Neural cell (in vitro differentiated cells): ENCODE measurements around the gene GNAT3. TPM values are rescaled to one million over a fixed set of nuclear protein-coding genes. Genes with fewer than 3 reads are reported as not detected.

ENCODE experiments used
- H2AFZ ChIP-seq: fragments of 200-600, 300-800 bp; sonication (generic), shearing (Covaris generic); 2 replicates; pipeline ENCODE4 v1.6.0; 2014; ENCODE audit warnings: low read depth, mild to moderate bottlenecking, antibody characterized with exemption, low read length, moderate library complexity
- H3F3A ChIP-seq: fragments of 200-600 bp; shearing (Covaris generic); 2 replicates; pipeline ENCODE4 v1.6.1; 2016; ENCODE audit warnings: mild to moderate bottlenecking, moderate library complexity, mixed read lengths, antibody characterized with exemption, low read length; ENCODE audit not compliant: insufficient read depth, poor library complexity, severe bottlenecking
- H3K27ac ChIP-seq: fragments of 200-600, 300-800 bp; sonication (generic), shearing (Covaris generic); 2 replicates; pipeline ENCODE4 v1.5.1; 2014; ENCODE audit warnings: mild to moderate bottlenecking, low read length, moderate library complexity
- H3K27me3 ChIP-seq: fragments of 300-800, 200-600 bp; sonication (generic), shearing (Covaris generic); 2 replicates; pipeline ENCODE4 v1.6.0; 2014; ENCODE audit warnings: mild to moderate bottlenecking, low read depth, low read length, moderate library complexity; ENCODE audit not compliant: insufficient read depth
- H3K36me3 ChIP-seq: fragments of 300-800, 200-600 bp; sonication (generic), shearing (Covaris generic); 2 replicates; pipeline ENCODE4 v1.5.1; 2014; ENCODE audit warnings: mild to moderate bottlenecking, antibody characterized with exemption, low read length, moderate library complexity; ENCODE audit not compliant: insufficient read depth
- H3K4me2 ChIP-seq: fragments of 300-800, 200-600 bp; sonication (generic), shearing (Covaris generic); 2 replicates; pipeline ENCODE4 v1.6.0; 2014; ENCODE audit warnings: mild to moderate bottlenecking, low read length
- H3K4me3 ChIP-seq: fragments of 300-800, 200-600 bp; sonication (generic), shearing (Covaris generic); 2 replicates; pipeline ENCODE4 v1.5.1; 2014; ENCODE audit warnings: mild to moderate bottlenecking, low read length, moderate library complexity
- H3K79me2 ChIP-seq: fragments of 200-600 bp; shearing (Covaris generic); replicated peaks from 2 replicates; pipeline ENCODE4 v1.6.0; 2014; ENCODE audit warnings: mild to moderate bottlenecking, low read length, moderate library complexity; ENCODE audit not compliant: insufficient read depth
- H3K9ac ChIP-seq: fragments of 300-800, 200-600 bp; sonication (generic), shearing (Covaris generic); 2 replicates; pipeline ENCODE4 v1.6.1; 2016; ENCODE audit warnings: mild to moderate bottlenecking, low read length, mixed read lengths
- H3K9me2 ChIP-seq: fragments of 200-600 bp; shearing (Covaris generic); 2 replicates; pipeline ENCODE4 v1.6.1; 2016; ENCODE audit warnings: mild to moderate bottlenecking, low read length, mixed read lengths; ENCODE audit not compliant: insufficient read depth
- H3K9me3 ChIP-seq: fragments of 200-600, 300-800 bp; sonication (generic), shearing (Covaris generic); 2 replicates; pipeline ENCODE4 v1.6.1; 2016; ENCODE audit warnings: mild to moderate bottlenecking, mixed run types, low read length, moderate library complexity, mixed read lengths
- H4K20me1 ChIP-seq: fragments of 200-600 bp; shearing (Covaris generic); 2 replicates; pipeline ENCODE4 v1.6.1; 2016; ENCODE audit warnings: mild to moderate bottlenecking, mixed run types; ENCODE audit not compliant: insufficient read depth
- CTCF ChIP-seq: fragments of 450-650 bp; IDR thresholded peaks from 2 replicates; pipeline ENCODE4 v1.5.1; 2014; ENCODE audit warnings: antibody characterized with exemption, mild to moderate bottlenecking, moderate library complexity; ENCODE audit not compliant: poor library complexity, severe bottlenecking
- EP300 ChIP-seq: fragments of 450-650 bp; conservative IDR thresholded peaks from 2 replicates; pipeline ENCODE4 v1.6.1; 2014; ENCODE audit warnings: antibody characterized with exemption, mild to moderate bottlenecking, moderate library complexity; ENCODE audit not compliant: poor library complexity, severe bottlenecking
- EZH2 ChIP-seq: fragments of 200-600, 300-800 bp; shearing (Covaris generic), sonication (generic); IDR thresholded peaks from 2 replicates; pipeline ENCODE4 v1.6.1; 2014; ENCODE audit warnings: antibody characterized with exemption, low read length, borderline replicate concordance, mild to moderate bottlenecking; ENCODE audit not compliant: insufficient read depth, poor library complexity, severe bottlenecking
- MXI1 ChIP-seq: fragments of 450-650 bp; conservative IDR thresholded peaks from 2 replicates; pipeline ENCODE4 v1.6.1; 2014; ENCODE audit warnings: antibody characterized with exemption, mild to moderate bottlenecking; ENCODE audit not compliant: poor library complexity, severe bottlenecking
- POLR2AphosphoS5 ChIP-seq: IDR thresholded peaks from 2 replicates; pipeline ENCODE4 v1.6.1; 2012
- RAD21 ChIP-seq: fragments of 450-650 bp; conservative IDR thresholded peaks from 2 replicates; pipeline ENCODE4 v1.6.1; 2014; ENCODE audit warnings: antibody characterized with exemption, mild to moderate bottlenecking, moderate library complexity
- SMC3 ChIP-seq: fragments of 450-650 bp; conservative IDR thresholded peaks from 2 replicates; pipeline ENCODE4 v1.6.1; 2014; ENCODE audit warnings: antibody characterized with exemption, mild to moderate bottlenecking, moderate library complexity; ENCODE audit not compliant: poor library complexity
- TAF1 ChIP-seq: IDR thresholded peaks from 2 replicates; pipeline ENCODE4 v1.6.1; 2012; ENCODE audit warnings: low read depth
- polyA plus RNA-seq: library from polyadenylated mRNA; depleted of rRNA; stranded (reverse); fragments of >200 nt; gene quantifications from 2 replicates; pipeline ENCODE4 v1.2.3, GENCODE V29; 2014
- TF ChIP-seq, protein P1 (sequence below): IDR thresholded peaks from 2 replicates; pipeline ENCODE4 v1.6.1; 2012; ENCODE audit warnings: borderline replicate concordance

GNAT3 gene
- polyA plus RNA-seq, 1 donor from 2014 or later = not detected

DNA sequence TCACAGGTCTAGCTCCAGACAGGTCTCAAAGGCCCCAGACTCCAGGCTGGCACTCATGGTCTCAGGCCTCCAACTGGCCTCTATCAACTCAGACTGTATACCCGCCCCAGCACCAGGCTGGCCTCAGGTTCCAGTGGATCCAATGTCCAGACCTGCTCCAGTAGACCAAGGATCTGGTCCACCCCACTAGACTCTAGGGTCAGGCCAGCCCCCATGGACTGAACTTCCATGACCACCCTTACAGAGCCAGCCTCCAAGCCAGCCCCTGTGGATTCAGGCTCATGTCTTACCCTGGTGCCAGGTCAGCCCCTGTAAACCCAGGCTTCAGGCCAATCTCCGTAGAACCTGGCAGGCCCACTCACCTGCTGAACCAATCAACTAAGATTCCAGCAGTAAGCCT lies 16.8 kb upstream of the GNAT3 start:
- Histone ChIP-seq H3K4me3 (no peak overlapping the region), H4K20me1 (no peaks in the 10 kb centered on the region), H3F3A (no peaks in the 10 kb centered on the region), H2AFZ (no peak overlapping the region), H3K9me3 (no peaks in the 10 kb centered on the region), H3K36me3 (no peaks in the 10 kb centered on the region), H3K27ac (no peak overlapping the region), H3K79me2 (no peaks in the 10 kb centered on the region), H3K9ac (no peak overlapping the region), H3K27me3 (no peaks in the 10 kb centered on the region), H3K9me2 (no peaks in the 10 kb centered on the region), H3K4me2 (no peak overlapping the region)
- no peak for TF ChIP-seq TAF1
- TF ChIP-seq, protein P1, sequence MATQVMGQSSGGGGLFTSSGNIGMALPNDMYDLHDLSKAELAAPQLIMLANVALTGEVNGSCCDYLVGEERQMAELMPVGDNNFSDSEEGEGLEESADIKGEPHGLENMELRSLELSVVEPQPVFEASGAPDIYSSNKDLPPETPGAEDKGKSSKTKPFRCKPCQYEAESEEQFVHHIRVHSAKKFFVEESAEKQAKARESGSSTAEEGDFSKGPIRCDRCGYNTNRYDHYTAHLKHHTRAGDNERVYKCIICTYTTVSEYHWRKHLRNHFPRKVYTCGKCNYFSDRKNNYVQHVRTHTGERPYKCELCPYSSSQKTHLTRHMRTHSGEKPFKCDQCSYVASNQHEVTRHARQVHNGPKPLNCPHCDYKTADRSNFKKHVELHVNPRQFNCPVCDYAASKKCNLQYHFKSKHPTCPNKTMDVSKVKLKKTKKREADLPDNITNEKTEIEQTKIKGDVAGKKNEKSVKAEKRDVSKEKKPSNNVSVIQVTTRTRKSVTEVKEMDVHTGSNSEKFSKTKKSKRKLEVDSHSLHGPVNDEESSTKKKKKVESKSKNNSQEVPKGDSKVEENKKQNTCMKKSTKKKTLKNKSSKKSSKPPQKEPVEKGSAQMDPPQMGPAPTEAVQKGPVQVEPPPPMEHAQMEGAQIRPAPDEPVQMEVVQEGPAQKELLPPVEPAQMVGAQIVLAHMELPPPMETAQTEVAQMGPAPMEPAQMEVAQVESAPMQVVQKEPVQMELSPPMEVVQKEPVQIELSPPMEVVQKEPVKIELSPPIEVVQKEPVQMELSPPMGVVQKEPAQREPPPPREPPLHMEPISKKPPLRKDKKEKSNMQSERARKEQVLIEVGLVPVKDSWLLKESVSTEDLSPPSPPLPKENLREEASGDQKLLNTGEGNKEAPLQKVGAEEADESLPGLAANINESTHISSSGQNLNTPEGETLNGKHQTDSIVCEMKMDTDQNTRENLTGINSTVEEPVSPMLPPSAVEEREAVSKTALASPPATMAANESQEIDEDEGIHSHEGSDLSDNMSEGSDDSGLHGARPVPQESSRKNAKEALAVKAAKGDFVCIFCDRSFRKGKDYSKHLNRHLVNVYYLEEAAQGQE = no peak
- no peak for TF ChIP-seq RAD21
- TF ChIP-seq POLR2AphosphoS5 = no peak
- no peak for TF ChIP-seq SMC3
- no peak for TF ChIP-seq CTCF
- TF ChIP-seq EP300 = no peak
- no peak for TF ChIP-seq MXI1
- TF ChIP-seq EZH2 = no peak

DNA sequence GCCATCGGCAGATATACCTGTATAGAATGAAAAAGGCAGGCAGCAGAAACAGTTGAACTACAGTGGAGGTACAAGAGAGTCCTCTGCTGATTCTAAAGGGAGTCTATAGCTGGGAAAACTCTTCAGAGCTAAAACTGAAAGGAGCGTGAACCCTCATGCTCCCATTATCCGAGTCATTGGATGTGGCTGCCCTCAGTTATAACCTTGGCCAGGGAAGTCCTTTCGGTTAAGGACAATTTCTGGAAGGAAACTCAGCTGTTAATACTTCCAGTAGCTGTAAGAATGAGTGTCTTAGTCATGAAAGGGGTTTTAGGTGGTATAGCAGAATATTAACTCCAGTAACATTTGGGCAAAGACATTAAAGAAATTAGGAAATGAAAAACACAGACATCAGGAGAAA lies 14.6 kb upstream of the GNAT3 start:
- Histone ChIP-seq H3K27ac (no peak overlapping the region), H3K4me2 (no peak overlapping the region), H2AFZ (no peak overlapping the region), H3K79me2 (no peaks in the 10 kb centered on the region), H3K4me3 (no peak overlapping the region), H4K20me1 (no peaks in the 10 kb centered on the region), H3K9me2 (no peaks in the 10 kb centered on the region), H3K27me3 (no peaks in the 10 kb centered on the region), H3K9ac (no peak overlapping the region), H3K36me3 (no peaks in the 10 kb centered on the region), H3K9me3 (no peaks in the 10 kb centered on the region), H3F3A (no peaks in the 10 kb centered on the region)
- TF ChIP-seq EZH2 (no peak), TAF1 (no peak), POLR2AphosphoS5 (no peak), SMC3 (no peak), CTCF (no peak), RAD21 (no peak), MXI1 (no peak), EP300 (no peak)
- TF ChIP-seq, protein P1 = no peak
